ENCODE data around the gene DMAC2. TPM values are rescaled to one million over a fixed set of nuclear protein-coding genes. Genes with fewer than 3 reads are reported as not detected.

Gene DMAC2
- total and polyA plus RNA-seq, 2 experiments from 2014 or later: 77.2 to 86.5 TPM

DNA sequence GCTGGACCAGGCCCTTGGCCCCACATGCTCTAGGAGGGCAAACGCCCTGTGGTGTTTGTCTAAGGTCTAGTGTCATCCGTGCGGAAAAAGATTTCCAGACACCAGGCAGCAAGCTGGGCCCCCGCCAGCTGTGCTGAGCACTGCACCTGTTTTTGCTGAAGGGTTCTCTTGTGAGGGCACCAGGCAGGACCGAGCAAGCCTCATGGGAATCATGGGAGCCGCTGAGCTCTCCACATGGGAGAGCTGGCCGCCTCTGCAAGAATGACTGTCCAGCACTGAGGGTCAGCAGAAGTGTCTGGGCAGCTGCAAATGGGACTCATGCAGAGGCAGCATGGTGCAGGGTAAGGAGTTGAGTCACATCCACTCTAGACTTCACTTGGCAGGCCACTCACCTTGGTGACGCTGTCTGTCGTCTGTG lies 24.5 kb downstream of the DMAC2 start:
- no peak overlapping the region for H3K4me2 ChIP-seq
- no peaks in the 10 kb centered on the region for H3K36me3 ChIP-seq (ENCODE audit: insufficient read depth)
- Mint-ChIP-seq H3K4me3 (no peak overlapping the region), H3K9me3 (no peaks in the 10 kb centered on the region), H3K27me3 (ENCODE audit: insufficient read depth, low read depth, poor library complexity) (peaks cover 10% of the 10 kb centered on the region), H3K36me3 (ENCODE audit: low read depth) (peaks cover 28% of the 10 kb centered on the region), H3K27ac (no peak overlapping the region), H3K4me1 (no peaks in the 10 kb centered on the region; the same call in 2 of the 3 replicates)
- H3K9me2 ChIP-seq (ENCODE audit: insufficient read depth): no peaks in the 10 kb centered on the region
- no peak overlapping the region for H3K4me3 ChIP-seq
- DNase-seq (ENCODE audit: low spot score) (no peak), ATAC-seq (no peak)
- no peak overlapping the region for H3K27ac ChIP-seq (ENCODE audit: low read depth)
- no peaks in the 10 kb centered on the region for H3F3A ChIP-seq (replicated peaks; ENCODE audit: low read depth)
- H4K20me1 ChIP-seq (replicated peaks; ENCODE audit: insufficient read depth): no peaks in the 10 kb centered on the region
- TF ChIP-seq CREB1 (CRISPR knock-in tag; IDR thresholded peaks at IDR 0.05; ENCODE audit: low read depth): no peak
- no peak for TF ChIP-seq NANOG (IDR thresholded peaks at IDR 0.05; ENCODE audit: borderline replicate concordance)
- TF ChIP-seq, protein P1, sequence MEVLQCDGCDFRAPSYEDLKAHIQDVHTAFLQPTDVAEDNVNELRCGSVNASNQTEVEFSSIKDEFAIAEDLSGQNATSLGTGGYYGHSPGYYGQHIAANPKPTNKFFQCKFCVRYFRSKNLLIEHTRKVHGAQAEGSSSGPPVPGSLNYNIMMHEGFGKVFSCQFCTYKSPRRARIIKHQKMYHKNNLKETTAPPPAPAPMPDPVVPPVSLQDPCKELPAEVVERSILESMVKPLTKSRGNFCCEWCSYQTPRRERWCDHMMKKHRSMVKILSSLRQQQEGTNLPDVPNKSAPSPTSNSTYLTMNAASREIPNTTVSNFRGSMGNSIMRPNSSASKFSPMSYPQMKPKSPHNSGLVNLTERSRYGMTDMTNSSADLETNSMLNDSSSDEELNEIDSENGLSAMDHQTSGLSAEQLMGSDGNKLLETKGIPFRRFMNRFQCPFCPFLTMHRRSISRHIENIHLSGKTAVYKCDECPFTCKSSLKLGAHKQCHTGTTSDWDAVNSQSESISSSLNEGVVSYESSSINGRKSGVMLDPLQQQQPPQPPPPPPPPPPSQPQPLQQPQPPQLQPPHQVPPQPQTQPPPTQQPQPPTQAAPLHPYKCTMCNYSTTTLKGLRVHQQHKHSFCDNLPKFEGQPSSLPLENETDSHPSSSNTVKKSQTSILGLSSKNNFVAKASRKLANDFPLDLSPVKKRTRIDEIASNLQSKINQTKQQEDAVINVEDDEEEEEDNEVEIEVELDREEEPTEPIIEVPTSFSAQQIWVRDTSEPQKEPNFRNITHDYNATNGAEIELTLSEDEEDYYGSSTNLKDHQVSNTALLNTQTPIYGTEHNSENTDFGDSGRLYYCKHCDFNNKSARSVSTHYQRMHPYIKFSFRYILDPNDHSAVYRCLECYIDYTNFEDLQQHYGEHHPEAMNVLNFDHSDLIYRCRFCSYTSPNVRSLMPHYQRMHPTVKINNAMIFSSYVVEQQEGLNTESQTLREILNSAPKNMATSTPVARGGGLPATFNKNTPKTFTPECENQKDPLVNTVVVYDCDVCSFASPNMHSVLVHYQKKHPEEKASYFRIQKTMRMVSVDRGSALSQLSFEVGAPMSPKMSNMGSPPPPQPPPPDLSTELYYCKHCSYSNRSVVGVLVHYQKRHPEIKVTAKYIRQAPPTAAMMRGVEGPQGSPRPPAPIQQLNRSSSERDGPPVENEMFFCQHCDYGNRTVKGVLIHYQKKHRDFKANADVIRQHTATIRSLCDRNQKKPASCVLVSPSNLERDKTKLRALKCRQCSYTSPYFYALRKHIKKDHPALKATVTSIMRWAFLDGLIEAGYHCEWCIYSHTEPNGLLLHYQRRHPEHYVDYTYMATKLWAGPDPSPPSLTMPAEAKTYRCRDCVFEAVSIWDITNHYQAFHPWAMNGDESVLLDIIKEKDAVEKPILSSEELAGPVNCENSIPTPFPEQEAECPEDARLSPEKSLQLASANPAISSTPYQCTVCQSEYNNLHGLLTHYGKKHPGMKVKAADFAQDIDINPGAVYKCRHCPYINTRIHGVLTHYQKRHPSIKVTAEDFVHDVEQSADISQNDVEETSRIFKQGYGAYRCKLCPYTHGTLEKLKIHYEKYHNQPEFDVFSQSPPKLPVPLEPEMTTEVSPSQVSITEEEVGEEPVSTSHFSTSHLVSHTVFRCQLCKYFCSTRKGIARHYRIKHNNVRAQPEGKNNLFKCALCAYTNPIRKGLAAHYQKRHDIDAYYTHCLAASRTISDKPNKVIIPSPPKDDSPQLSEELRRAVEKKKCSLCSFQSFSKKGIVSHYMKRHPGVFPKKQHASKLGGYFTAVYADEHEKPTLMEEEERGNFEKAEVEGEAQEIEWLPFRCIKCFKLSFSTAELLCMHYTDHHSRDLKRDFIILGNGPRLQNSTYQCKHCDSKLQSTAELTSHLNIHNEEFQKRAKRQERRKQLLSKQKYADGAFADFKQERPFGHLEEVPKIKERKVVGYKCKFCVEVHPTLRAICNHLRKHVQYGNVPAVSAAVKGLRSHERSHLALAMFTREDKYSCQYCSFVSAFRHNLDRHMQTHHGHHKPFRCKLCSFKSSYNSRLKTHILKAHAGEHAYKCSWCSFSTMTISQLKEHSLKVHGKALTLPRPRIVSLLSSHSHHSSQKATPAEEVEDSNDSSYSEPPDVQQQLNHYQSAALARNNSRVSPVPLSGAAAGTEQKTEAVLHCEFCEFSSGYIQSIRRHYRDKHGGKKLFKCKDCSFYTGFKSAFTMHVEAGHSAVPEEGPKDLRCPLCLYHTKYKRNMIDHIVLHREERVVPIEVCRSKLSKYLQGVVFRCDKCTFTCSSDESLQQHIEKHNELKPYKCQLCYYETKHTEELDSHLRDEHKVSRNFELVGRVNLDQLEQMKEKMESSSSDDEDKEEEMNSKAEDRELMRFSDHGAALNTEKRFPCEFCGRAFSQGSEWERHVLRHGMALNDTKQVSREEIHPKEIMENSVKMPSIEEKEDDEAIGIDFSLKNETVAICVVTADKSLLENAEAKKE (CRISPR knock-in tag; IDR thresholded peaks at IDR 0.05): no peak
- TF ChIP-seq EZH2phosphoT487 (IDR thresholded peaks at IDR 0.05; ENCODE audit: unreplicated experiment): no peak
- TF ChIP-seq STAT1 (IDR thresholded peaks at IDR 0.05; ENCODE audit: unreplicated experiment): no peak
- TF ChIP-seq POLR2AphosphoS5 (IDR thresholded peaks at IDR 0.05; ENCODE audit: low read depth): no peak
- TF ChIP-seq, protein P2, sequence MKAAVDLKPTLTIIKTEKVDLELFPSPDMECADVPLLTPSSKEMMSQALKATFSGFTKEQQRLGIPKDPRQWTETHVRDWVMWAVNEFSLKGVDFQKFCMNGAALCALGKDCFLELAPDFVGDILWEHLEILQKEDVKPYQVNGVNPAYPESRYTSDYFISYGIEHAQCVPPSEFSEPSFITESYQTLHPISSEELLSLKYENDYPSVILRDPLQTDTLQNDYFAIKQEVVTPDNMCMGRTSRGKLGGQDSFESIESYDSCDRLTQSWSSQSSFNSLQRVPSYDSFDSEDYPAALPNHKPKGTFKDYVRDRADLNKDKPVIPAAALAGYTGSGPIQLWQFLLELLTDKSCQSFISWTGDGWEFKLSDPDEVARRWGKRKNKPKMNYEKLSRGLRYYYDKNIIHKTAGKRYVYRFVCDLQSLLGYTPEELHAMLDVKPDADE (IDR thresholded peaks at IDR 0.05): no peak
- no peak for TF ChIP-seq JUNB (IDR thresholded peaks at IDR 0.05; ENCODE audit: unreplicated experiment)
- no peak for TF ChIP-seq ZNF114 (CRISPR knock-in tag; IDR thresholded peaks at IDR 0.05)
- TF ChIP-seq, protein P3, sequence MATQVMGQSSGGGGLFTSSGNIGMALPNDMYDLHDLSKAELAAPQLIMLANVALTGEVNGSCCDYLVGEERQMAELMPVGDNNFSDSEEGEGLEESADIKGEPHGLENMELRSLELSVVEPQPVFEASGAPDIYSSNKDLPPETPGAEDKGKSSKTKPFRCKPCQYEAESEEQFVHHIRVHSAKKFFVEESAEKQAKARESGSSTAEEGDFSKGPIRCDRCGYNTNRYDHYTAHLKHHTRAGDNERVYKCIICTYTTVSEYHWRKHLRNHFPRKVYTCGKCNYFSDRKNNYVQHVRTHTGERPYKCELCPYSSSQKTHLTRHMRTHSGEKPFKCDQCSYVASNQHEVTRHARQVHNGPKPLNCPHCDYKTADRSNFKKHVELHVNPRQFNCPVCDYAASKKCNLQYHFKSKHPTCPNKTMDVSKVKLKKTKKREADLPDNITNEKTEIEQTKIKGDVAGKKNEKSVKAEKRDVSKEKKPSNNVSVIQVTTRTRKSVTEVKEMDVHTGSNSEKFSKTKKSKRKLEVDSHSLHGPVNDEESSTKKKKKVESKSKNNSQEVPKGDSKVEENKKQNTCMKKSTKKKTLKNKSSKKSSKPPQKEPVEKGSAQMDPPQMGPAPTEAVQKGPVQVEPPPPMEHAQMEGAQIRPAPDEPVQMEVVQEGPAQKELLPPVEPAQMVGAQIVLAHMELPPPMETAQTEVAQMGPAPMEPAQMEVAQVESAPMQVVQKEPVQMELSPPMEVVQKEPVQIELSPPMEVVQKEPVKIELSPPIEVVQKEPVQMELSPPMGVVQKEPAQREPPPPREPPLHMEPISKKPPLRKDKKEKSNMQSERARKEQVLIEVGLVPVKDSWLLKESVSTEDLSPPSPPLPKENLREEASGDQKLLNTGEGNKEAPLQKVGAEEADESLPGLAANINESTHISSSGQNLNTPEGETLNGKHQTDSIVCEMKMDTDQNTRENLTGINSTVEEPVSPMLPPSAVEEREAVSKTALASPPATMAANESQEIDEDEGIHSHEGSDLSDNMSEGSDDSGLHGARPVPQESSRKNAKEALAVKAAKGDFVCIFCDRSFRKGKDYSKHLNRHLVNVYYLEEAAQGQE (IDR thresholded peaks at IDR 0.05; ENCODE audit: unreplicated experiment): no peak
- TF ChIP-seq EZH2 (IDR thresholded peaks at IDR 0.05; ENCODE audit: low read depth, unreplicated experiment): no peak
- TF ChIP-seq ZNF331 (CRISPR knock-in tag; IDR thresholded peaks at IDR 0.05; ENCODE audit: low read depth): no peak
- TF ChIP-seq, protein P4, sequence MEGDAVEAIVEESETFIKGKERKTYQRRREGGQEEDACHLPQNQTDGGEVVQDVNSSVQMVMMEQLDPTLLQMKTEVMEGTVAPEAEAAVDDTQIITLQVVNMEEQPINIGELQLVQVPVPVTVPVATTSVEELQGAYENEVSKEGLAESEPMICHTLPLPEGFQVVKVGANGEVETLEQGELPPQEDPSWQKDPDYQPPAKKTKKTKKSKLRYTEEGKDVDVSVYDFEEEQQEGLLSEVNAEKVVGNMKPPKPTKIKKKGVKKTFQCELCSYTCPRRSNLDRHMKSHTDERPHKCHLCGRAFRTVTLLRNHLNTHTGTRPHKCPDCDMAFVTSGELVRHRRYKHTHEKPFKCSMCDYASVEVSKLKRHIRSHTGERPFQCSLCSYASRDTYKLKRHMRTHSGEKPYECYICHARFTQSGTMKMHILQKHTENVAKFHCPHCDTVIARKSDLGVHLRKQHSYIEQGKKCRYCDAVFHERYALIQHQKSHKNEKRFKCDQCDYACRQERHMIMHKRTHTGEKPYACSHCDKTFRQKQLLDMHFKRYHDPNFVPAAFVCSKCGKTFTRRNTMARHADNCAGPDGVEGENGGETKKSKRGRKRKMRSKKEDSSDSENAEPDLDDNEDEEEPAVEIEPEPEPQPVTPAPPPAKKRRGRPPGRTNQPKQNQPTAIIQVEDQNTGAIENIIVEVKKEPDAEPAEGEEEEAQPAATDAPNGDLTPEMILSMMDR (conservative IDR thresholded peaks at IDR 0.05; ENCODE audit: low read depth in 2 of 2): no peak
- H3K27me3 ChIP-seq (ENCODE audit: insufficient read depth): no peaks in the 10 kb centered on the region
- no peaks in the 10 kb centered on the region for H3K79me2 ChIP-seq (replicated peaks; ENCODE audit: insufficient read depth)
- no peaks in the 10 kb centered on the region for H3K4me1 ChIP-seq (ENCODE audit: insufficient read depth)
- no peak overlapping the region for H2AFZ ChIP-seq
